Measurements from ENCODE around the gene INAFM2. TPM values are rescaled to one million over a fixed set of nuclear protein-coding genes. Genes with fewer than 3 reads are reported as not detected.

Gene INAFM2
- total and polyA plus RNA-seq, 2 of the 4 experiments (the other 2 are of a cell fraction) = 10.4 to 14.0 TPM

GRCh38 chr15:40331026-40331425 lies 7.5 kb downstream of the INAFM2 start:
- no peak overlapping the region for H3K56ac ChIP-seq (ENCODE audit: extremely low read depth, insufficient read depth, low read length)
- H3K23ac ChIP-seq (ENCODE audit: low read depth, low read length) = peak overlapping the region; percentile 61; the same call in 1 of the 2 replicates
- BruUV-seq (replicated peaks) = no TSS peak
- no peak overlapping the region for H3K4me2 ChIP-seq (ENCODE audit: low read depth, low read length)
- H4K8ac ChIP-seq (ENCODE audit: low read depth in 2 of 2, low read length in 2 of 2) = peak overlapping the region in 1 of 2 experiments; percentile 37; a peak in 2 of 4 replicates
- H3K4ac ChIP-seq (ENCODE audit: low read depth, low read length) = peak overlapping the region; percentile 17
- peaks cover 41% of the 10 kb centered on the region for H3K9me1 ChIP-seq (ENCODE audit: insufficient read depth, low read length)
- no peak overlapping the region for H3K9ac ChIP-seq (ENCODE audit: low read depth, low read length)
- H2AK5ac ChIP-seq (ENCODE audit: low read depth, low read length) = no peak overlapping the region
- WGBS, 2 experiments (ENCODE audit: extremely low coverage in 2 of 2, insufficient read length in 1 of 2) = no CpG with 5 or more reads among the region's 7 CpGs
- no peaks in the 10 kb centered on the region for H3K27me3 ChIP-seq (ENCODE audit: control insufficient read depth, insufficient read depth, low read length)
- H2AK9ac ChIP-seq (replicated peaks; ENCODE audit: low read depth, low read length, poor library complexity) = peak overlapping the region; percentile 5
- H2BK5ac ChIP-seq (ENCODE audit: low read depth, low read length, poor library complexity, severe bottlenecking) = peak overlapping the region; percentile 5
- no peak for ATAC-seq (ENCODE audit: low read depth)
- H4K91ac ChIP-seq (ENCODE audit: insufficient read depth, low read depth, low read length) = peak overlapping the region; percentile 47
- no peak overlapping the region for H3K4me3 ChIP-seq (ENCODE audit: insufficient read depth, low read depth, low read length)
- no peak overlapping the region for H4K5ac ChIP-seq (ENCODE audit: low read depth, low read length)
- peaks cover 46% of the 10 kb centered on the region for H3K4me1 ChIP-seq (ENCODE audit: control insufficient read depth, insufficient read depth, low read length)
- peak overlapping the region; percentile 17; the same call in 1 of the 2 replicates for H2BK120ac ChIP-seq (ENCODE audit: low read depth, low read length)
- peak overlapping the region; percentile 69; the same call in 1 of the 2 replicates for H3K14ac ChIP-seq (replicated peaks; ENCODE audit: low read depth, low read length)
- no peak for DNase-seq
- intact Hi-C loops (cut with micrococcal nuclease) (no loop called here), in situ Hi-C loops (cut with MboI; ENCODE audit: low sequenced_read_pairs) (no loop called here), dilution Hi-C loops (cut with HindIII; ENCODE audit: low sequenced_read_pairs, unreplicated experiment) (no loop called here)
- H3K9me3 ChIP-seq (ENCODE audit: control insufficient read depth, insufficient read depth, low read length) = no peaks in the 10 kb centered on the region
- peaks cover 3% of the 10 kb centered on the region; the same call in 1 of the 2 replicates for H4K20me1 ChIP-seq (ENCODE audit: insufficient read depth, low read length)
- CTCF ChIA-PET = no interaction called here
- peak overlapping the region; percentile 18; the same call in 1 of the 2 replicates for H3K27ac ChIP-seq (ENCODE audit: insufficient read depth, low read length)
- POLR2A ChIA-PET (ENCODE audit: unreplicated experiment) = interaction anchor here (0.6 to 1.2 kb wide), 5 partner anchors 8 to 114 kb away, joined by 3 to 5 read pairs (median 3); partner anchors contain the start of gene CCDC9B
- peaks cover 21 to 76% of the 10 kb centered on the region in 2 experiments for H3K79me1 ChIP-seq (ENCODE audit: low read depth in 1 of 2, low read length in 2 of 2)
- H2BK20ac ChIP-seq (ENCODE audit: low read depth, low read length) = no peak overlapping the region
- no peak overlapping the region for H2BK15ac ChIP-seq (ENCODE audit: low read depth, low read length)
- H3K36me3 ChIP-seq (ENCODE audit: control insufficient read depth, insufficient read depth, low read length) = peaks cover 4% of the 10 kb centered on the region
- H2AFZ ChIP-seq (replicated peaks; ENCODE audit: low read length, poor library complexity) = no peak overlapping the region
- TF ChIP-seq USF2 (IDR thresholded peaks at IDR 0.05; ENCODE audit: low read depth, low read length) = no peak
- TF ChIP-seq NFE2L2 (IDR thresholded peaks at IDR 0.05; ENCODE audit: low read depth, low read length) = no peak
- no peak overlapping the region for H3K18ac ChIP-seq (ENCODE audit: low read depth, low read length)
